Measurements from ENCODE around the gene ZNF200.

Gene ZNF200

DNA sequence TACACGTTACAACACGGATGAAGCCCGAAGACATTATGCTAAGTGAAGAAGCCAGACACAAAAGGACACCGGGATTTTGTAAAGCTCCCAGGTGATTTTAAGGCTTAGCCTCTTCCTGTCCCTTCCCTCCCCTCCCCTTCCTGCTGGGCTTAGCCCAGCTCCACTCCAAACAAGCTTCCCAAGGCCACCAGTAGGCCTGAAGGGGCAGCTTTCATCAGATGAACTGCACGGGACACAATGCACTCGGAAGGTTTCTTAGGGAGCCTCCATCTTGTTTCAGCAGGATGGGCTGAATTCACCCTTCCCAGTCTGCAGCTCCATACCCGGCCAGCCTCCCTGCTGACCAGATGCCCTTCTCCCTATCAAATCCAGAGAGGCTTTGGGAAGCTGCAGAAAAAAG is 11.0 kb upstream of the ZNF200 start:
- no peak overlapping the region for H3K14ac ChIP-seq (ENCODE audit: low read length)
- H2BK120ac ChIP-seq (ENCODE audit: insufficient read depth, low read length, poor library complexity) = no peak overlapping the region
- H3K9ac ChIP-seq (ENCODE audit: low read length) = no peak overlapping the region
- H3K9me3 ChIP-seq (ENCODE audit: insufficient read depth, low read depth, low read length) = peaks cover 51% of the 10 kb centered on the region
- H4K8ac ChIP-seq (ENCODE audit: low read depth, low read length) = no peak overlapping the region
- no peak overlapping the region for H2BK5ac ChIP-seq (ENCODE audit: low read depth, low read length, poor library complexity)
- H3K4me2 ChIP-seq (ENCODE audit: low read length) = no peak overlapping the region
- no peak overlapping the region for H2BK12ac ChIP-seq (ENCODE audit: low read length)
- H3K4ac ChIP-seq (ENCODE audit: low read depth, low read length) = no peak overlapping the region
- DNase-seq = no peak
- H3K18ac ChIP-seq (ENCODE audit: low read length) = no peak overlapping the region
- H3K4me3 ChIP-seq (ENCODE audit: low read depth, low read length) = no peak overlapping the region
- no CpG with 5 or more reads among the region's 7 CpGs for WGBS (ENCODE audit: extremely low coverage, insufficient coverage, insufficient read length)
- H3K79me1 ChIP-seq (ENCODE audit: low read length) = no peaks in the 10 kb centered on the region
- H2AFZ ChIP-seq (ENCODE audit: insufficient read depth, low read length, poor library complexity) = no peak overlapping the region
- no peak overlapping the region for H3K27ac ChIP-seq (ENCODE audit: low read depth, low read length)
- no peak overlapping the region for H4K12ac ChIP-seq (ENCODE audit: low read depth, low read length)
- H4K91ac ChIP-seq (ENCODE audit: low read depth, low read length) = no peak overlapping the region
- H3K23ac ChIP-seq (ENCODE audit: low read length) = no peak overlapping the region
- H2AK5ac ChIP-seq (ENCODE audit: low read length) = no peak overlapping the region
- H3K79me2 ChIP-seq (ENCODE audit: control insufficient read depth, insufficient read depth, low read length, poor library complexity) = no peaks in the 10 kb centered on the region
- H3K36me3 ChIP-seq (ENCODE audit: control insufficient read depth in 1 of 2, insufficient read depth in 2 of 2, low read length in 2 of 2) = no peaks in the 10 kb centered on the region
- no peaks in the 10 kb centered on the region for H3K27me3 ChIP-seq (ENCODE audit: insufficient read depth, low read length)
- H3K4me1 ChIP-seq (ENCODE audit: control insufficient read depth in 1 of 2, insufficient read depth in 2 of 2, low read length in 2 of 2) = no peaks in the 10 kb centered on the region

DNA sequence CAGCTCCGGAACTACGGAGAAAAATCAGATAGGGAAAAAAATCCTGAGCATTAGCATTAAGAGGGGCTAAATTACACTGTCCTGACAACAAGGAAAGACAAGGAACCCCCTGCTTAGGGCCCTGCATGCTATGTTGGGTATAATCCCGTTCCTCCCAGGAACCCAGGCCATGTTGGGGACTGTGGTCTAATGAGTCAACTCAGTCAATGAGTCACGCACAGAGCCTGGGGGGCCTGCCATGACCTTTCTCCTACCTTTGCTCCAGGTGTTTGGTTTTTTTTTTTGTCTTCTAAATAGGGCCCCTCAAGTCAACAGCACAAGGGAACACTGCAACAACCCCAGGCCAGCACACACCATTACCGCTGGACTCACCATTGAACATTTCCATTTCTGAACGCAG is 8.9 kb upstream of the ZNF200 start:
- Histone ChIP-seq H3K36me3 (ENCODE audit: control insufficient read depth in 1 of 2, insufficient read depth in 2 of 2, low read length in 2 of 2) (no peaks in the 10 kb centered on the region), H2AK5ac (ENCODE audit: low read length) (no peak overlapping the region), H3K4me3 (ENCODE audit: low read depth, low read length) (no peak overlapping the region), H3K23ac (ENCODE audit: low read length) (no peak overlapping the region), H4K91ac (ENCODE audit: low read depth, low read length) (no peak overlapping the region), H3K9ac (ENCODE audit: low read length) (no peak overlapping the region), H3K4me1 (ENCODE audit: control insufficient read depth in 1 of 2, insufficient read depth in 2 of 2, low read length in 2 of 2) (no peaks in the 10 kb centered on the region), H3K4ac (ENCODE audit: low read depth, low read length) (no peak overlapping the region), H3K79me1 (ENCODE audit: low read length) (no peaks in the 10 kb centered on the region), H4K8ac (ENCODE audit: low read depth, low read length) (no peak overlapping the region), H2AFZ (ENCODE audit: insufficient read depth, low read length, poor library complexity) (no peak overlapping the region), H4K12ac (ENCODE audit: low read depth, low read length) (no peak overlapping the region), H3K18ac (ENCODE audit: low read length) (no peak overlapping the region), H3K27me3 (ENCODE audit: insufficient read depth, low read length) (no peaks in the 10 kb centered on the region), H3K9me3 (ENCODE audit: insufficient read depth, low read depth, low read length) (peaks cover 37% of the 10 kb centered on the region), H2BK5ac (ENCODE audit: low read depth, low read length, poor library complexity) (no peak overlapping the region), H3K27ac (ENCODE audit: low read depth, low read length) (no peak overlapping the region), H2BK12ac (ENCODE audit: low read length) (no peak overlapping the region), H3K4me2 (ENCODE audit: low read length) (no peak overlapping the region), H3K14ac (ENCODE audit: low read length) (no peak overlapping the region), H2BK120ac (ENCODE audit: insufficient read depth, low read length, poor library complexity) (no peak overlapping the region), H3K79me2 (ENCODE audit: control insufficient read depth, insufficient read depth, low read length, poor library complexity) (no peaks in the 10 kb centered on the region)
- WGBS (ENCODE audit: extremely low coverage, insufficient coverage, insufficient read length) = no CpG with 5 or more reads among the region's 6 CpGs
- no peak for DNase-seq

DNA sequence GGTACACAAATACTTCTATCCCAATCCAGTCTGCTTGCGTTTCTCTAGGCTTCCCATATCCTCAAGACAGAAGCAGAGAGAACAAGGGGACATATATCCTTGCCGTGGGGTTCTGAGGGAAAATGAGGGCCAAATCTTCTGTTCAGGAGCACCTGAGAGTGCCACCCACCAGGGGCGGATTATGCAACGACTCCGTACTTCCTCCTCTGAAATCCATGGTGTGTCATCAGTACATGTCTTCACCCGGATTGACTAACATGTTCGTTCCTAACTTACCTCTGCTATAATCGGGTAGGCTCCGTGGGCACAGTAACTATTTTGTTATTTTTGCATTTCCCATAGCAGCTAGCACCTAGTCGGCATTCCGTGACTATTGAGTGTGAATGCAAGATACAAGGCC is 7.8 kb upstream of the ZNF200 start:
- Histone ChIP-seq H3K23ac (ENCODE audit: low read length) (no peak overlapping the region), H3K9me3 (ENCODE audit: insufficient read depth, low read depth, low read length) (peaks cover 33% of the 10 kb centered on the region), H4K8ac (ENCODE audit: low read depth, low read length) (no peak overlapping the region), H4K91ac (ENCODE audit: low read depth, low read length) (no peak overlapping the region), H3K9ac (ENCODE audit: low read length) (no peak overlapping the region), H3K4me1 (ENCODE audit: control insufficient read depth in 1 of 2, insufficient read depth in 2 of 2, low read length in 2 of 2) (no peaks in the 10 kb centered on the region), H3K4ac (ENCODE audit: low read depth, low read length) (no peak overlapping the region), H2AFZ (ENCODE audit: insufficient read depth, low read length, poor library complexity) (no peak overlapping the region), H3K79me1 (ENCODE audit: low read length) (no peaks in the 10 kb centered on the region), H3K4me2 (ENCODE audit: low read length) (no peak overlapping the region), H3K36me3 (ENCODE audit: control insufficient read depth in 1 of 2, insufficient read depth in 2 of 2, low read length in 2 of 2) (no peaks in the 10 kb centered on the region), H3K27ac (ENCODE audit: low read depth, low read length) (no peak overlapping the region), H2BK5ac (ENCODE audit: low read depth, low read length, poor library complexity) (no peak overlapping the region), H3K79me2 (ENCODE audit: control insufficient read depth, insufficient read depth, low read length, poor library complexity) (no peaks in the 10 kb centered on the region), H3K14ac (ENCODE audit: low read length) (no peak overlapping the region), H4K12ac (ENCODE audit: low read depth, low read length) (no peak overlapping the region), H2BK120ac (ENCODE audit: insufficient read depth, low read length, poor library complexity) (no peak overlapping the region), H2AK5ac (ENCODE audit: low read length) (no peak overlapping the region), H3K4me3 (ENCODE audit: low read depth, low read length) (no peak overlapping the region), H2BK12ac (ENCODE audit: low read length) (no peak overlapping the region), H3K27me3 (ENCODE audit: insufficient read depth, low read length) (no peaks in the 10 kb centered on the region), H3K18ac (ENCODE audit: low read length) (no peak overlapping the region)
- DNase-seq = peak; percentile 24 to 65
- WGBS (ENCODE audit: extremely low coverage, insufficient coverage, insufficient read length) = no CpG with 5 or more reads among the region's 11 CpGs

DNA sequence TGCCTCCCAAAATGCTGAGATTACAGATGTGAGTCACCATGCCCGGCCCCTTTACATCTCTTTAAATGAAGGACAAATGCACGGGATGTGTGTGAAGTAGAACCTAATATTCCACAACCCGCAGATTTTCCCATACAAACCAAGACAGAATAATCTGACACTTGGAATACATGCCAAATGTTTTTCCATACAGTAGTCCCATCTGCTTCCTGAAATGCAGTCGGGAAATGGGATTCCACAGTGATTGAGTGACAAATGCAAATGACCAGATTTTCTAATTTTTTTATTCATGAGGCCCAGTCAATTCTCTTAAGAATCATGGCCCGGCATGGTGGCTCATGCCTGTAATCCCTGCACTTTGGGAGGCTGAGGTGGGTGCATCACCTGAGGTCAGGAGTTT is 6.8 kb upstream of the ZNF200 start:
- H2AFZ ChIP-seq (ENCODE audit: insufficient read depth, low read length, poor library complexity) = no peak overlapping the region
- DNase-seq = peak in 1 of 2 donors; percentile 49
- H4K12ac ChIP-seq (ENCODE audit: low read depth, low read length) = no peak overlapping the region
- no peak overlapping the region for H3K4me3 ChIP-seq (ENCODE audit: low read depth, low read length)
- no peaks in the 10 kb centered on the region for H3K79me2 ChIP-seq (ENCODE audit: control insufficient read depth, insufficient read depth, low read length, poor library complexity)
- H3K36me3 ChIP-seq (ENCODE audit: control insufficient read depth in 1 of 2, insufficient read depth in 2 of 2, low read length in 2 of 2) = no peaks in the 10 kb centered on the region
- H3K9me3 ChIP-seq (ENCODE audit: insufficient read depth, low read depth, low read length) = peaks cover 29% of the 10 kb centered on the region
- no peaks in the 10 kb centered on the region for H3K27me3 ChIP-seq (ENCODE audit: insufficient read depth, low read length)
- WGBS (ENCODE audit: extremely low coverage, insufficient coverage, insufficient read length) = no CpG with 5 or more reads among the region's 5 CpGs
- H3K4me2 ChIP-seq (ENCODE audit: low read length) = no peak overlapping the region
- H3K9ac ChIP-seq (ENCODE audit: low read length) = no peak overlapping the region
- no peak overlapping the region for H2AK5ac ChIP-seq (ENCODE audit: low read length)
- no peak overlapping the region for H3K4ac ChIP-seq (ENCODE audit: low read depth, low read length)
- H3K18ac ChIP-seq (ENCODE audit: low read length) = no peak overlapping the region
- no peaks in the 10 kb centered on the region for H3K4me1 ChIP-seq (ENCODE audit: control insufficient read depth in 1 of 2, insufficient read depth in 2 of 2, low read length in 2 of 2)
- H3K27ac ChIP-seq (ENCODE audit: low read depth, low read length) = no peak overlapping the region
- H2BK120ac ChIP-seq (ENCODE audit: insufficient read depth, low read length, poor library complexity) = no peak overlapping the region
- no peak overlapping the region for H2BK5ac ChIP-seq (ENCODE audit: low read depth, low read length, poor library complexity)
- H3K79me1 ChIP-seq (ENCODE audit: low read length) = no peaks in the 10 kb centered on the region
- H4K91ac ChIP-seq (ENCODE audit: low read depth, low read length) = no peak overlapping the region
- H3K14ac ChIP-seq (ENCODE audit: low read length) = no peak overlapping the region
- no peak overlapping the region for H4K8ac ChIP-seq (ENCODE audit: low read depth, low read length)
- H2BK12ac ChIP-seq (ENCODE audit: low read length) = no peak overlapping the region
- H3K23ac ChIP-seq (ENCODE audit: low read length) = no peak overlapping the region

Data from trophoblast cell (in vitro differentiated cells and primary cell).